HepG2 (cell line): ENCODE data around the gene NADK2. TPM values are rescaled to one million over a fixed set of nuclear protein-coding genes. Genes with fewer than 3 reads are reported as not detected.

Source experiments
- ATAC-seq: fragments of 200-7000 bp; cut with Tn5 transposase; 3 replicates; pipeline ENCODE4 v1.9.1; 2020; ENCODE audit warnings: mild to moderate bottlenecking, moderate library complexity
- BruUV-seq: library from RNA; stranded (reverse); fragments of 400-500 nt; replicated peaks from 2 replicates; lab custom pipeline; 2021; lab: Mats Ljungman, UMichigan
- CTCF ChIA-PET: fragments of 300-600 bp; formaldehyde crosslinking; extraction: SDS; loops from one replicate; lab custom pipeline; 2021; ENCODE audit warnings: low total read pairs, inconsistent platforms, low intra/inter-chr PET ratio; lab: Yijun Ruan, JAX
- POLR2A ChIA-PET: fragments of 350-600 bp; sonication (Branson Sonifier 250); formaldehyde crosslinking; loops from one replicate; lab custom pipeline; 2020; ENCODE audit warnings: antibody characterized with exemption, inconsistent platforms; lab: Yijun Ruan, JAX
- DNase-seq: peaks from one replicate; pipeline ENCODE4 v3.0.0-alpha.2; 2015; ENCODE audit warnings: low spot score
- FAIRE-seq: peaks from 3 replicates; lab custom pipeline; 2011; peaks lifted over from hg19 to GRCh38; lab: Jason Lieb, UNC
- H2AFZ ChIP-seq: one replicate; pipeline ENCODE4 v1.6.1; 2011; ENCODE audit warnings: low read length, inconsistent platforms
- H3K27ac ChIP-seq: fragments of 300-600 bp; 3 replicates; pipeline ENCODE4 v1.8.0; 2011; ENCODE audit warnings: mixed run types, mild to moderate bottlenecking, mixed read lengths, low read length, inconsistent platforms; ENCODE audit not compliant: insufficient read depth; ENCODE audit errors: extremely low read length
- H3K27me3 ChIP-seq, 2 experiments: fragments of 200-600 bp in 1 of 2; 2 replicates in 1 of 2; 3 replicates in 1 of 2; pipeline versions ENCODE4 v1.6.0 to v1.8.0; 2011; ENCODE audit warnings: low read length in 2 of 2, mild to moderate bottlenecking in 2 of 2, moderate library complexity in 2 of 2, inconsistent platforms in 1 of 2; ENCODE audit not compliant: insufficient read depth in 2 of 2, control insufficient read depth in 1 of 2
- H3K36me3 ChIP-seq, 2 experiments: fragments of 200-600 bp in 1 of 2; replicated peaks in 1 of 2; 2 replicates in 1 of 2; 3 replicates in 1 of 2; pipeline versions ENCODE4 v1.5.1 to v1.8.0; 2011; ENCODE audit warnings: low read length in 2 of 2, inconsistent platforms in 1 of 2; ENCODE audit not compliant: insufficient read depth in 2 of 2, control insufficient read depth in 1 of 2
- H3K4me1 ChIP-seq: 2 replicates; pipeline ENCODE4 v1.5.1; 2012; ENCODE audit warnings: low read length, inconsistent platforms; ENCODE audit not compliant: insufficient read depth
- H3K4me2 ChIP-seq: 2 replicates; pipeline ENCODE4 v1.6.0; 2011; ENCODE audit warnings: low read depth, low read length, inconsistent platforms
- H3K4me3 ChIP-seq, 3 experiments: fragments of 200-600 bp in 1 of 3; sonication (generic), shearing (Covaris generic) in 1 of 3; replicated peaks in 1 of 3; 2 replicates each; pipeline ENCODE4 v1.5.1; 2011 to 2016; ENCODE audit warnings: low read length in 3 of 3, inconsistent platforms in 2 of 3, low read depth in 2 of 3, mild to moderate bottlenecking in 2 of 3, control low read depth in 1 of 3, mixed read lengths in 1 of 3; ENCODE audit not compliant: insufficient read depth in 1 of 3
- H3K79me2 ChIP-seq: one replicate; pipeline ENCODE4 v1.6.1; 2011; ENCODE audit warnings: low read length, inconsistent platforms; ENCODE audit not compliant: insufficient read depth
- H3K9ac ChIP-seq: 2 replicates; pipeline ENCODE4 v1.6.0; 2011; ENCODE audit warnings: mild to moderate bottlenecking, low read depth, low read length, inconsistent platforms; ENCODE audit not compliant: insufficient read depth
- H3K9me3 ChIP-seq: 2 replicates; pipeline ENCODE4 v1.5.1; 2012; ENCODE audit warnings: mild to moderate bottlenecking, low read length
- H4K20me1 ChIP-seq: 2 replicates; pipeline ENCODE4 v1.6.0; 2011; ENCODE audit warnings: inconsistent platforms, mild to moderate bottlenecking, low read length, moderate library complexity; ENCODE audit not compliant: insufficient read depth
- AGO1 ChIP-seq: fragments of 200-400 bp; formaldehyde crosslinking; IDR thresholded peaks from 2 replicates; pipeline ENCODE4 v1.6.1; 2017; ENCODE audit warnings: mild to moderate bottlenecking, low read depth, low read length, moderate library complexity; ENCODE audit not compliant: poor library complexity, severe bottlenecking
- ATM ChIP-seq: fragments of 450-650 bp; IDR thresholded peaks from 2 replicates; pipeline ENCODE4 v1.7.1; 2017; ENCODE audit warnings: mild to moderate bottlenecking, borderline replicate concordance
- CHD2 ChIP-seq: IDR thresholded peaks from 2 replicates; pipeline ENCODE4 v1.6.1; 2011; ENCODE audit warnings: low read depth, low read length, improper control_type of control experiment
- E2F2 ChIP-seq: sonication (generic); formaldehyde crosslinking; IDR thresholded peaks from 2 replicates; pipeline ENCODE4 v1.4.0; 2020; ENCODE audit warnings: missing genetic modification reagents, borderline replicate concordance
- EEA1 ChIP-seq: sonication (generic); formaldehyde crosslinking; IDR thresholded peaks from 2 replicates; pipeline ENCODE4 v1.5.1; 2020; ENCODE audit warnings: mild to moderate bottlenecking, missing genetic modification reagents, borderline replicate concordance
- ETV6 ChIP-seq: sonication (generic); formaldehyde crosslinking; conservative IDR thresholded peaks from 2 replicates; pipeline ENCODE4 v1.4.0; 2020; ENCODE audit warnings: missing genetic modification reagents
- HOXA7 ChIP-seq: sonication (generic); formaldehyde crosslinking; IDR thresholded peaks from 2 replicates; pipeline ENCODE4 v1.8.1; 2022; ENCODE audit warnings: mild to moderate bottlenecking, missing genetic modification reagents, moderate library complexity
- IKZF5 ChIP-seq: IDR thresholded peaks from 2 replicates; pipeline ENCODE4 v1.6.1; 2018; ENCODE audit warnings: missing genetic modification reagents, mild to moderate bottlenecking, missing compliant biosample characterization
- MAFK ChIP-seq, 2 experiments: IDR thresholded peaks in 1 of 2; conservative IDR thresholded peaks in 1 of 2; 2 replicates each; pipeline ENCODE4 v1.6.1; 2011; ENCODE audit warnings: improper control_type of control experiment in 2 of 2, low read length in 2 of 2
- TGIF2 ChIP-seq: IDR thresholded peaks from 2 replicates; pipeline ENCODE4 v1.6.1; 2016; ENCODE audit warnings: control low read depth, missing compliant biosample characterization
- ZFAT ChIP-seq: sonication (generic); formaldehyde crosslinking; conservative IDR thresholded peaks from 2 replicates; pipeline ENCODE4 v1.8.1; 2023; ENCODE audit warnings: missing genetic modification reagents, inconsistent platforms
- ZNF484 ChIP-seq: sonication (generic); formaldehyde crosslinking; IDR thresholded peaks from 2 replicates; pipeline ENCODE4 v1.5.1; 2020; ENCODE audit warnings: mild to moderate bottlenecking, low read depth, missing genetic modification reagents, borderline replicate concordance
- ZNF652 ChIP-seq: IDR thresholded peaks from 2 replicates; pipeline ENCODE4 v1.6.1; 2016; ENCODE audit warnings: low read depth, borderline replicate concordance
- ZNF761 ChIP-seq: sonication (generic); formaldehyde crosslinking; conservative IDR thresholded peaks from 2 replicates; pipeline ENCODE4 v1.4.0; 2020; ENCODE audit warnings: mild to moderate bottlenecking, missing genetic modification reagents
- whole genome bisulfite sequencing: methylation state at CpG from one replicate; pipeline ENCODE4 v1.1.6; 2017; ENCODE audit warnings: low lambda C conversion rate; 5-methylcytosine and 5-hydroxymethylcytosine counted together
- in situ Hi-C: cut with HindIII; loops from 2 replicates; pipeline ENCODE4 v1.10.0; 2017; ENCODE audit warnings: low pct_unique_long_range_greater_than_20kb; ENCODE audit not compliant: extremely low pct_ligation_motif_present
- intact Hi-C: fragments of 100-400 bp; cut with micrococcal nuclease; formaldehyde crosslinking; loops from one replicate; pipeline ENCODE4 v1.10.0; 2022; ENCODE audit not compliant: unreplicated experiment
- polyA plus RNA-seq, 8 experiments: library from polyadenylated mRNA; depleted of rRNA in 3 of 8; stranded (reverse) in 7 of 8; unstranded in 1 of 8; fragments of >200 nt; fragmentation: Illumina TruSeq in 4 of 8; extraction: Trizol in 4 of 8; gene quantifications; 2 replicates each; pipeline versions ENCODE4 v1.2.1 to v1.2.3, GENCODE V29; 2011 to 2016; ENCODE audit warnings: low read depth in 4 of 8, missing spikeins in 1 of 8, mixed read lengths in 1 of 8; ENCODE audit not compliant: insufficient read depth in 1 of 8
- total RNA-seq, 5 experiments: library from RNA; depleted of rRNA; stranded (reverse); fragments of >200 nt; fragmentation: Illumina TruSeq; extraction: Trizol; gene quantifications; 2 replicates each; pipeline ENCODE4 v1.2.3, GENCODE V29; 2016; ENCODE audit warnings: low read depth in 1 of 5

The NADK2 gene
- total and polyA plus RNA-seq, 2 of the 13 experiments (the other 11 are each of a cell fraction or from before 2014, with no cell fraction given) = 13.9 to 71.4 TPM

GRCh38 chr5:36168737-36169136 lies 73.0 kb downstream of the NADK2 start (continued):
- no peak for TF ChIP-seq E2F2 (CRISPR knock-in tag)
- no peak for TF ChIP-seq ZNF761
- no peak for TF ChIP-seq TGIF2 (CRISPR knock-in tag)
- TF ChIP-seq ZFAT (CRISPR knock-in tag) = no peak
- TF ChIP-seq EEA1 (CRISPR knock-in tag) = no peak
- TF ChIP-seq ATM = no peak
- TF ChIP-seq AGO1 = no peak
- TF ChIP-seq HOXA7 = no peak

DNA sequence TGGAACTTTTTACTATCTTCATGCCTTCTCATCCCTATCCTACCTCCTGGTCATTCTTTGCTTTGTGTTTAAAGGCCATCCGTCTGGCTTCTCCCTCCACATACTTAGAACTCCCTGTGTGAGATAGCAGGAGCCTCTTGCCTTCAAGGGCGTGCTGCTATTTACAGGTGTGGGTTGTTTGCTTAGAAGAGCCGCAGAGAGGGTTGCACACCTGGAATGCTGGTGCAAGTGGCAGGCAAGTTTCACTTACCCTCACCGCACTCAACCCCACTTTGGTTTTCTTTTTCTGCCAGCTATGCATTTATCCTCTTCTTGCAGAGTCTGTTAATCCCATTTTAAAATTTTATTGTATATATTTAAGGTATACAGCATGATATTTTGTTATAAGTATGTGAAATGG lies 77.3 kb downstream of the NADK2 start:
- Histone ChIP-seq H3K27me3 (no peaks in the 10 kb centered on the region), H3K9me3 (no peaks in the 10 kb centered on the region), H2AFZ (no peak overlapping the region), H3K27ac (no peak overlapping the region), H3K4me3 (no peak overlapping the region), H3K9ac (no peak overlapping the region), H3K36me3 (peaks cover 19 to 90% of the 10 kb centered on the region in 2 experiments), H3K79me2 (peaks cover 14% of the 10 kb centered on the region), H3K4me2 (no peak overlapping the region), H4K20me1 (no peaks in the 10 kb centered on the region; the same call in 1 of the 2 replicates), H3K4me1 (peaks cover 24% of the 10 kb centered on the region)
- FAIRE-seq (no peak), DNase-seq (no peak), ATAC-seq (no peak)
- ChIA-PET CTCF (no interaction called here), POLR2A (no interaction called here)
- BruUV-seq = no TSS peak
- intact Hi-C loops = no loop called here
- no peak for TF ChIP-seq CHD2
- TF ChIP-seq MAFK (conservative IDR thresholded peaks at IDR 0.05 in 1 of 2, IDR thresholded peaks at IDR 0.05 in 1 of 2; ENCODE audit: low read length in 2 of 2) = peak; percentile 34 to 38; a peak in 3 of 4 replicates
- no peak for TF ChIP-seq ZNF652 (CRISPR knock-in tag)
- TF ChIP-seq IKZF5 (CRISPR knock-in tag) = no peak
- TF ChIP-seq ZNF484 (CRISPR knock-in tag) = no peak
- TF ChIP-seq ETV6 = no peak
- 94% methylated on average over 4 of the region's 4 CpGs for WGBS
- in situ Hi-C loops = no loop called here
